Right renal cortex interstitium (tissue), 3 donors: ENCODE measurements around the gene KDM2B. TPM values are rescaled to one million over a fixed set of nuclear protein-coding genes. Genes with fewer than 3 reads are reported as not detected.

Source experiments
- DNase-seq, 3 donors: peaks; one replicate each; pipeline ENCODE4 v3.0.0-alpha.2; 2013; ENCODE audit warnings: low read depth in 3 of 3, low spot score in 2 of 3
- polyA plus RNA-seq, 3 donors: library from polyadenylated mRNA; unstranded; fragments of 120-200 nt; gene quantifications; one replicate each; pipeline ENCODE4 v1.2.1, GENCODE V29; 2013; ENCODE audit not compliant: insufficient read length in 3 of 3

The KDM2B gene
- polyA plus RNA-seq, 3 donors, result 73.7 to 78.0 (median 74.7) TPM

- no peak for DNase-seq
Measured at GRCh38 chr12:121533394-121534090, 47.3 kb downstream of the KDM2B start.

DNA sequence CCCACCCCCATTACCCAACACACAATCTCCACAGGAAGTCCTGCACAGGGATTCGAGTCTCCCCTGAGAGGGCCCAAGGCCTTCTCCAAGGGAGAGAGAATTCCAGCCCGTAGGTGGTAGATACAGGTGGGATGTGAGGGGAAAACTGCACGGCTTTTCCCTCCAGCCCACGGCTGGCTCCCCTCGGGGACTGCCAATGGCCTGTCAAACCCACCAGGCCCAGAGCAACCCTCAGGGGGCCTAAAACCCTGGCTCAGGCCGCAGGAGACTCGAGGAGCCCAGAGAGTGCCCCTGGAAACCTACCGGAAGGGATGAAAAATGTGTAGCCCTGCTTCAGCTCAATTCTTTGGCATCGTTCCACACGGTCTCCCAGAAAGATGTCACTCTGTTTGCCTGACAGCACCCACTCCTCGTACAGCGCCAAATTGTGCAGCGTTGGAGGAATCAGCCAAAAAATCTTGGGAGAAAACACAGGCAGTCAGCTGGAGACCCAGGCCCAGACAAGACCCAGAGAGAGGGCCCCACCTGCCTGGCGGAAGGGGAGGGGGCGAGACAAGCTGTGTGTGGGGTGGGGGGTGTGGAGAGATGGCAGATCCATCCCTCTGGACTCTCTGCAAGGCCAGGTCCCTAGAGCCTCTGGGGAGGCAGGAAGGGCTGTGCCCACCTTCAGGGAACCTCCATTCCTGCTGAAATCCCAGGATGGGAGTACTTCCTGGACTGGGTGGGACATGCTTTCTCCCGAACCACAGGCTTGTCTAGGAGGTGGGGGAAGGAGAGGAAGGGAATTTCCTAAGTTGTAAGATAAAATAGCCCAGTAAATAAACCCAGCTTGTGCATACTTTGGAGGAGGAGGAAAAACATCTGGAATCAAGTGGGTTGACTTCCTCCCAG lies 48.1 kb downstream of the KDM2B start:
- DNase-seq, result no peak

- DNase-seq, result no peak
Measured at GRCh38 chr12:121531356-121531750, 49.5 kb downstream of the KDM2B start.

DNA sequence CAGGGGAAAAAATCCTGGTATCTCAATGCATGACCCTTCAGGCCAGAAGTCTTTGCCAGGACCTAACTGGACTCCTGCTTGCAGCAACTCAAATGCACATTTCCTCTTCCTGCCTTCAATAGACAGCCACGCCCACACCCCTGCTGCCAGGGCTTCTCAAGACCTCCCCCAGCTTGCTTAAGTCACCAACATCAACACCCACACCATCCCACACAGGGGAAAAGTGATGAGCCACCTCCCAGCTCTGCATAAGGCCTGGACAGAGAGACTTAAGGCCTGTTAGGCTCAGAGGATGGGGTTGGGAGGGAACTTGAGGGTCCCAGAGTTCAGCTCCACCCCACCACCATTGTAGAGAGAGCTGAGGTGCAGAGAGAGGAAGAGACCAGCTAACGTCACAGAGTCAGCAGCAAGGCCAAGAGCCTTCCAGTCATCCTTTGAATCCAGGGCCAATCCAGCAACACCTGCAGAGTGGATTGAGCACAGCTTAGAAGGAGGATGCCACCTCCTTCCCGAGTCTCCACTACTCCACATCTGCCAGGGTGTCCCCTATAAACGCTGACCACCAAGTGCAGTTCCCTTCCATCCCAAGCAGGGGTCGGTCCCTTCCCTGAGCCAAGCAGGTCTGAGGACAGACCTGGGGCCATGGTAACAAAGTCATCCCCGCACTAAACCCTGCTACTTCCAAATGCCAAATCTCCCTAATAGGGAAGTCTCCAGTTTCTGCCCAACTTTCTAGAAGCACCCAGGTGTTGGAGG lies 50.0 kb downstream of the KDM2B start:
- no peak for DNase-seq

- no peak for DNase-seq
Measured at GRCh38 chr12:121529184-121529583, 51.6 kb downstream of the KDM2B start.

DNA sequence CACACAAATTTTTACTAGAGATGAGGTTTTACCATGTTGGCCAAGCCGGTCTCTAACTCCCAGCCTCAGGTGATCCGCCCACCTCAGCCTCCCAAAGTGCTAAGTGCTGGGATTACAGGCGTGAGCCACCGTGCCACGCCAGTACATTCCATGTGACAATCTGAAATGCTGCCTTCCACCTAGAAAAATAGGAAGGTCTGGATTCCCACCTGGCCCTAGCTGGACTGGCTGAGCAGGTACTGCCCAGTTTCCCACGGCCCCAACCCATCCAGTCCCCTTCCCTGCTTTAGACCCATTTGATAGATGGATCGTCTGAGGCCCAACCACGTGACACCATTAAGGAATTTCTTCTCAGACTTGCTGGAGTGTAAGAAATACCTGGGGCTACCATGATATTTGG lies 55.4 kb downstream of the KDM2B start:
- no peak for DNase-seq

- no peak for DNase-seq
Measured at GRCh38 chr12:121524196-121524916, 56.5 kb downstream of the KDM2B start.

DNA sequence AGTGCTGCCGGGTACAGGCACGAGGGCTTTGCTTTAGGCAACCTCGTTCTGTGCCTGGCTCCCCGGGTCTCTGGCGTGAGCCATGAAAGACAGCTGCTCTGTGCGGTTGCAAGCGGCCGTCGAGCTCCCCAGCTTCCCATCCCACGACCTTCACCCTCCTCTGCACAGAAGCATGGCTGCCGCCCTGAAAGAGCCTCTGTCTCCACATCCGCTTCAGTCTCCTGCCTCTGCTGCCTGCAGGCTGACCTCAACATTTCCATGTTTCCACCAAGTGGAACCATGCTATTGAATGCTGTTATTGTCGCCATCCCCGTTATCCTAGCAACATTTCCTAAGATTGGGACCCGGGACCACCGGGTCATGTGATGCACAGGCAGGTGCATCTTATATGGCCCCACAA lies 57.1 kb downstream of the KDM2B start:
- no peak for DNase-seq

DNA sequence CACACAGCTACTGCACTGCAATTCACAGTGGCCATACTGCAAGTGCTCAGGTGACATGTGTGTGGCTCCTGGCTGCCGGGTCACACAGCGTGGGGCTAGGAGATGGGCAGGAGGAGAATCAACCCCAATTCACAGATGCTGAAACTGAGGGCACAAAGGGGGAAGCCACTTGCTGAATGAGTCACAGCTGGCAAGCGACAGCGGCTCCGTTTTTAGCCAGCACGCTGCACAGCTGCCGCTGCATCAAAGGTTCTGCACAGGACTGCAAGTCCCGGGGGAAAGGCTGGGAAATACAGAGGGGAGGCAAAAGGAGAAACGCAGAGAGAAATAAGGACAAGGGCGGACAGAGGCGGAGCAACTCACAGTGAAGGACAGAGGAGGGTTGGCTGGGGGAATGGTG lies 57.9 kb downstream of the KDM2B start:
- no peak for DNase-seq

- DNase-seq, result no peak
Measured at GRCh38 chr12:121520586-121521086, 60.2 kb downstream of the KDM2B start.

DNA sequence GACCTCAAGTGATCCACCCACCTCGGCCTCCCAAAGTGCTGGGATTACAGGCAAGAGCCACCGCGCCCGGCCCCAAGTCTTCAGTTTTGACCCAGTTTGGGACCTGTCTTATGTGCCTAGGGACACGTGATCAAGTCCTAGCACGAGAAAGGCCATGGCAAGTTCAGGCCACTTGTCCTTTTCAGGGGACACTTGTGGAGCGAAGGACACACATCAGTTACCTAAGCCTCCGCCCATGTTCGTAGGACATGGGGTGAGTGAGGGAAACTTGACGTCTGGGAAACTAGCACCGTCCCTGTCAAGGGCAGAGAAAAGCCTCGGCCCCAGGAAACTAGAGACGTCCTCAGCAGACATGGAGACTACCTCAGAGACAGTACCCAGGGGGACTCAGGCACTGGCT lies 60.7 kb downstream of the KDM2B start:
- DNase-seq, result no peak

DNA sequence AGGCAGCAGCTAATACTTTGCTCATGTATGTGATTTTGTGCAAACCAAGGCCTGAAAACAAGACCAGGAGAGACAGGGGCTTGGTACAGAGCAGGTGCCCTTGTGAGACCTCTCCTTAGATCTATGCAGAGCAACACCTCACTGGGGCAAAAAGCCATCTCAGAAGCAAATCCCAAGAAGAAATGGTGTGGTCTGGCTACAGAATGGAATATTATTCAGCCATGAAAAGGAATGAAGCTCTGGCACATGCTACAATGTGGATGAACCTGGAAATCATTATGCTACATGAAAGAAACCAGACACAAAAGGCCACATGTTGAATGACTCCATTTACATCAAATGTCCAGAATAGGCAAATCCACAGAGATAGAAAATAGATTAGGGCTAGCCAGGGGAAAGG lies 61.6 kb downstream of the KDM2B start:
- no peak for DNase-seq

DNA sequence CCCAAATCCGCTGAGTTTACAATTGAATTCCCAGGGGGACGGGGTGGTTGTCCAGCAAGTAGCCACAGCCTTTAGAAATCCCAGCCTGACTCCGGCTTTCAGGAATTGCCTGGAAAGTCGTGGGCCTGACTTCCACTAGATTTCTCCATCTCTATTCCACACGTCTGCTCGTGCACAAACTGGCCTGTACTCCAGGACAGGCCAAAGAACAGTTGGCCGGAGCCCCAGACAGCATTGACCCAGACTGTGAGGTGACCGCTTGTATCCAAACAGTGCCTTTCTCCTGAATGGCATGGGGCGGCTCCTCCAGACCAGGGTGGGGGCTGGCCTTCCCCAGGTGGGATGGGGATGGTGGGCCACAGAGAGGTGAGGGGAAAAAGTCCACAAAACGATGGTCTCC lies 62.2 kb downstream of the KDM2B start:
- DNase-seq, result no peak

DNA sequence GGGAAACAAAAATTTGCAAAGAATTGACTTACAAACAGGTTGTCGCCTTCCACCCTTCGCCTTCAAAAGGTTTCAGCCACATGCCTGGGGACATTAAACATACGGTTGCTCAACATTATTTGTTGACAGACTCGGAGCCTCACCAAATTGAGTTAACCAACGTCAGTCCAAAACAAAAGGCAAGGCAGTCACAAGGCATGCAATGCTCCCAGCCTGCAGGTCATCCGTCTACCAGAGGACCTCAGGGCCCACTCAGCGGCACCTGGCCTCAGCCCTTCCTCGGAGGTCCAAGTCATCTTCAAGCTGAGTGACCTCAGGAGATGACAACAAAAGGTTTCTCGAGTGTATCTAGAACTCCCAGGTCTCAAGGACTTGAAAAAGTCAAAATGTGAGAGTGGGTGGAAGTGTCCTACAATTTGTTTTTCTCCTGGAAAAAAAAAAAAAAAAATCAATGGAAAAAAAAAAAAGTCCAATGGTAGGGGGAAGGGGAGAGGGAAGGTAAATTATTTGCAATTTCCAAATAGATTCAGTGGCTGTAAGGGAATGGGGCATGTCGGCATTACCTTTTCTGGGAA lies 64.3 kb downstream of the KDM2B start:
- DNase-seq, result no peak

GRCh38 chr12:121515615-121516014 lies 65.2 kb downstream of the KDM2B start:
- no peak for DNase-seq

DNA sequence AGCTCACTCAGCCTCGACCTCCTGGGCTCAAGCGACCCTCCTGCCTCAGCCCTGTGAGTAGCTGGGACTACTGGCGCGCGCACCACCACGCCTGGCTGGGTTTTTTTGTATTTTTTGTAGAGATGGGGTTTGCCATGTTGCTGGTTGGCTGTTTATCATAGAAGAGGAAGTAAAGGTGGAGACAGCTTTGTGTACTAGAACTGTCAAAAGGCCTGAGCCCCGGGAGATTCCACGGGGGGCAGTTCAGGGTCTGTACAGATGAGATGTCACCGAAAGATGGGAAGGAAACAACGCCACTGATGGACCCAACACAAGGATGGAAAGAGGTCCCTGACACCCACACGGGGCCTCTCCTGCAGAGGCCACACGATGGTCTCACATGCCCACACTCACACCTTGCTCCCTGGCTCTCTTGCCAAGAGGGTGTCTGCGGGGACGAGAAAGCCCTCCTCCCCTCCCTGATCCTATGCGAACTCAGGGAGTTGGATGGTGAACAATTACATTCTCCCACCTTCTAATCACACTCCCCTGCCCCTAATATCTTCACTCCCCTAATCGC lies 66.6 kb downstream of the KDM2B start:
- DNase-seq, result no peak

- DNase-seq, result no peak
Measured at GRCh38 chr12:121513464-121514183, 67.2 kb downstream of the KDM2B start.

DNA sequence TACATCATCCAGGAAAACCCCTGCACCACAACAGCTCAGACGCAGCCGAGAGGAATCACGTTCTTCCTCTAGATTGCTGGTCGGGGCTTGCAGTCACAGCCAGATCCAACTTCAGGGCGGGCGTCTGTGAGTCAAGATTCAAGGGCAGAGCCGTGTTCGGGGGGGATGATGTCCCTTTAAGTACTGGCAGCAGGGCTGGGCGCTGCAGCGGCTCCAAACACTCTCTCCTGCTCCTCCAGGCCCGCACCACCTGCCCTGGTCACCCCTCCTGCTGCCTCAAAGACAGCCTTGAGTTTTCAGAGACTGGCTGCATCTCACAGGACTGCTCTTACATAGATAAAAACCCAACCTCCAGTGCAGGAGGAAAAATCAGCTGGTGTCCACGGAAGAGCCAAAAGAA lies 68.3 kb downstream of the KDM2B start:
- DNase-seq, result no peak

DNA sequence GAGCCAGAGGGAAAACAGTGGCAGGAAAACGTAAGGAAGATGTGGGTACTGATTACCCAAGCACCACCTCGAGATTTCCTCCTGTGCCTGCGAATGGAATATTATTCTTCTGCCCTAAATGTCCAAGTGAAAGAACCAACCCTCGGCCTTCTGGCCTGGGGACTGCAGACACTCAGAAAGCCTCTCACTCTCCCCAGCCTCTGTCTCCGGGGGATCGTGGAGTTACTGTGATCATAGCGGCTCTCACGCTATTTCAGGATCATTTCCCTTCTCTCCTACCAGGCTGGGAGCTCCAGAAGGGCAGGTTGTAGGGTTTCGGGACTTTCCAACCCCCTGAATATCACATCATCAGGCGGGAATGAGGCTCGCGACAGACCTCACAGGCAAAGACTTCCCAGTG lies 68.9 kb downstream of the KDM2B start:
- DNase-seq, result no peak
